GDM1 (cell line): ENCODE data around the gene RNASE13.

Experiments used
- DNase-seq: peaks from one replicate; lab custom pipeline; 2025; lab: John Stamatoyannopoulos, UW

The RNASE13 gene

GRCh38 chr14:21034707-21035106, at the start of gene RNASE13:
Gene RNASE13, minus strand, starts transcription at chr14:21034807. Its CDS starts 519 bp downstream, at chr14:21034288.
- DNase-seq, result no peak

- no peak for DNase-seq
Measured at GRCh38 chr14:21084396-21084795, 49.8 kb upstream of the RNASE13 start.

GRCh38 chr14:21083565-21084325, 49.1 kb upstream of the RNASE13 start:
- no peak for DNase-seq

GRCh38 chr14:21081521-21082142, 47.0 kb upstream of the RNASE13 start:
- DNase-seq, result no peak

GRCh38 chr14:21078726-21079125, 44.1 kb upstream of the RNASE13 start:
- DNase-seq, result no peak

GRCh38 chr14:21078287-21078686, 43.7 kb upstream of the RNASE13 start:
- no peak for DNase-seq

GRCh38 chr14:21077672-21078071, 43.1 kb upstream of the RNASE13 start:
- DNase-seq, result no peak

- no peak for DNase-seq
Measured at GRCh38 chr14:21075719-21076437, 41.3 kb upstream of the RNASE13 start.

GRCh38 chr14:21074398-21075272, 40.0 kb upstream of the RNASE13 start:
- no peak for DNase-seq

GRCh38 chr14:21073921-21074320, 39.3 kb upstream of the RNASE13 start:
- no peak for DNase-seq

- no peak for DNase-seq
Measured at GRCh38 chr14:21072781-21073339, 38.3 kb upstream of the RNASE13 start.

GRCh38 chr14:21072031-21072473, 37.4 kb upstream of the RNASE13 start:
- DNase-seq, result peak; percentile 62

GRCh38 chr14:21071225-21072030, 36.8 kb upstream of the RNASE13 start:
- peak; percentile 97 for DNase-seq

GRCh38 chr14:21070610-21071224, 36.1 kb upstream of the RNASE13 start:
- DNase-seq, result no peak

- no peak for DNase-seq
Measured at GRCh38 chr14:21070083-21070609, 35.5 kb upstream of the RNASE13 start, which contains the start of gene ARHGEF40. Gene ARHGEF40, plus strand, starts transcription at chr14:21070304. Its CDS starts 93 bp downstream, at chr14:21070397.

- DNase-seq, result no peak
Measured at GRCh38 chr14:21069388-21070082, 34.9 kb upstream of the RNASE13 start.

GRCh38 chr14:21068521-21069387, 34.1 kb upstream of the RNASE13 start:
- DNase-seq, result peak; percentile 49

GRCh38 chr14:21066882-21067502, 32.4 kb upstream of the RNASE13 start:
- DNase-seq, result no peak
